ENCODE measurements around the gene NOS1. TPM values are rescaled to one million over a fixed set of nuclear protein-coding genes. Genes with fewer than 3 reads are reported as not detected.

NOS1 gene
- total and polyA plus RNA-seq, 2 donors (not counting 1 experiment from before 2014, with no cell fraction given) = under 0.01 TPM; not detected in 1

- H3K9ac ChIP-seq (ENCODE audit: insufficient read depth, low read length) = no peak overlapping the region
- no peak overlapping the region for H3K27ac ChIP-seq (ENCODE audit: insufficient read depth, low read length)
- H3K4me1 ChIP-seq (ENCODE audit: control insufficient read depth, extremely low read depth, insufficient read depth, low read length) = no peaks in the 10 kb centered on the region
- no peaks in the 10 kb centered on the region for H3K9me3 ChIP-seq (ENCODE audit: control insufficient read depth, insufficient read depth, low read depth, low read length)
- no peak overlapping the region for H2AFZ ChIP-seq (ENCODE audit: low read length)
- TF ChIP-seq CTCF (conservative IDR thresholded peaks at IDR 0.05 in 1 of 2, IDR thresholded peaks at IDR 0.05 in 1 of 2; ENCODE audit: low read depth in 1 of 2, low read length in 2 of 2) = no peak
- no peak for TF ChIP-seq EZH2 (IDR thresholded peaks at IDR 0.05; ENCODE audit: low read length, missing control alignments)
- H4K20me1 ChIP-seq (ENCODE audit: control insufficient read depth, extremely low read depth, insufficient read depth, low read length) = no peaks in the 10 kb centered on the region
- H3K27me3 ChIP-seq (ENCODE audit: control insufficient read depth, insufficient read depth, low read length) = peaks cover 3% of the 10 kb centered on the region
- H3K4me2 ChIP-seq (ENCODE audit: extremely low read depth, insufficient read depth, low read length) = no peak overlapping the region
- no peak overlapping the region for H3K4me3 ChIP-seq (replicated peaks in 1 of 4; ENCODE audit: control extremely low read depth in 1 of 4, insufficient read depth in 1 of 4, low read depth in 3 of 4, low read length in 4 of 4)
- H3K36me3 ChIP-seq (ENCODE audit: control insufficient read depth, insufficient read depth, low read length) = no peaks in the 10 kb centered on the region
- no peaks in the 10 kb centered on the region for H3K79me2 ChIP-seq (ENCODE audit: control insufficient read depth, insufficient read depth, low read length)
- no peak for DNase-seq (ENCODE audit: low read depth in 2 of 2)
These were observed 3.7 kb upstream of the NOS1 start for GRCh38 chr12:117365049-117365616.

- Histone ChIP-seq H3K4me2 (ENCODE audit: extremely low read depth, insufficient read depth, low read length) (no peak overlapping the region), H2AFZ (ENCODE audit: low read length) (no peak overlapping the region), H3K9me3 (ENCODE audit: control insufficient read depth, insufficient read depth, low read depth, low read length) (no peaks in the 10 kb centered on the region), H4K20me1 (ENCODE audit: control insufficient read depth, extremely low read depth, insufficient read depth, low read length) (no peaks in the 10 kb centered on the region), H3K4me3 (replicated peaks in 1 of 4; ENCODE audit: control extremely low read depth in 1 of 4, insufficient read depth in 1 of 4, low read depth in 3 of 4, low read length in 4 of 4) (no peak overlapping the region), H3K27me3 (ENCODE audit: control insufficient read depth, insufficient read depth, low read length) (peaks cover 3% of the 10 kb centered on the region), H3K4me1 (ENCODE audit: control insufficient read depth, extremely low read depth, insufficient read depth, low read length) (no peaks in the 10 kb centered on the region), H3K36me3 (ENCODE audit: control insufficient read depth, insufficient read depth, low read length) (no peaks in the 10 kb centered on the region), H3K27ac (ENCODE audit: insufficient read depth, low read length) (no peak overlapping the region), H3K9ac (ENCODE audit: insufficient read depth, low read length) (no peak overlapping the region), H3K79me2 (ENCODE audit: control insufficient read depth, insufficient read depth, low read length) (no peaks in the 10 kb centered on the region)
- TF ChIP-seq EZH2 (IDR thresholded peaks at IDR 0.05; ENCODE audit: low read length, missing control alignments) (no peak), CTCF (conservative IDR thresholded peaks at IDR 0.05 in 1 of 2, IDR thresholded peaks at IDR 0.05 in 1 of 2; ENCODE audit: low read depth in 1 of 2, low read length in 2 of 2) (no peak)
- no peak for DNase-seq (ENCODE audit: low read depth in 2 of 2)
These were observed 2.6 kb upstream of the NOS1 start for GRCh38 chr12:117363953-117364486.

- no peaks in the 10 kb centered on the region for H3K4me1 ChIP-seq (ENCODE audit: control insufficient read depth, extremely low read depth, insufficient read depth, low read length)
- no peaks in the 10 kb centered on the region for H3K79me2 ChIP-seq (ENCODE audit: control insufficient read depth, insufficient read depth, low read length)
- H3K4me3 ChIP-seq (replicated peaks in 1 of 4; ENCODE audit: control extremely low read depth in 1 of 4, insufficient read depth in 1 of 4, low read depth in 3 of 4, low read length in 4 of 4) = no peak overlapping the region
- H2AFZ ChIP-seq (ENCODE audit: low read length) = no peak overlapping the region
- H3K9ac ChIP-seq (ENCODE audit: insufficient read depth, low read length) = no peak overlapping the region
- H3K9me3 ChIP-seq (ENCODE audit: control insufficient read depth, insufficient read depth, low read depth, low read length) = no peaks in the 10 kb centered on the region
- H3K27ac ChIP-seq (ENCODE audit: insufficient read depth, low read length) = no peak overlapping the region
- DNase-seq (ENCODE audit: low read depth in 2 of 2) = no peak
- TF ChIP-seq EZH2 (IDR thresholded peaks at IDR 0.05; ENCODE audit: low read length, missing control alignments) = no peak
- no peak for TF ChIP-seq CTCF (conservative IDR thresholded peaks at IDR 0.05 in 1 of 2, IDR thresholded peaks at IDR 0.05 in 1 of 2; ENCODE audit: low read depth in 1 of 2, low read length in 2 of 2)
- no peaks in the 10 kb centered on the region for H4K20me1 ChIP-seq (ENCODE audit: control insufficient read depth, extremely low read depth, insufficient read depth, low read length)
- H3K4me2 ChIP-seq (ENCODE audit: extremely low read depth, insufficient read depth, low read length) = no peak overlapping the region
- H3K27me3 ChIP-seq (ENCODE audit: control insufficient read depth, insufficient read depth, low read length) = peaks cover 3% of the 10 kb centered on the region
- H3K36me3 ChIP-seq (ENCODE audit: control insufficient read depth, insufficient read depth, low read length) = no peaks in the 10 kb centered on the region
These were observed 1.7 kb upstream of the NOS1 start for GRCh38 chr12:117363056-117363662.

All from fibroblast of lung (primary cell).